Measurements from ENCODE around the gene APOM. TPM values are rescaled to one million over a fixed set of nuclear protein-coding genes. Genes with fewer than 3 reads are reported as not detected.
A peak's percentile ranks its signal among the peaks of the same experiment; 100 is the strongest.

APOM gene
- total and polyA plus RNA-seq, 4 donors, result 0.40 to 9.5 (median 6.2) TPM

DNA sequence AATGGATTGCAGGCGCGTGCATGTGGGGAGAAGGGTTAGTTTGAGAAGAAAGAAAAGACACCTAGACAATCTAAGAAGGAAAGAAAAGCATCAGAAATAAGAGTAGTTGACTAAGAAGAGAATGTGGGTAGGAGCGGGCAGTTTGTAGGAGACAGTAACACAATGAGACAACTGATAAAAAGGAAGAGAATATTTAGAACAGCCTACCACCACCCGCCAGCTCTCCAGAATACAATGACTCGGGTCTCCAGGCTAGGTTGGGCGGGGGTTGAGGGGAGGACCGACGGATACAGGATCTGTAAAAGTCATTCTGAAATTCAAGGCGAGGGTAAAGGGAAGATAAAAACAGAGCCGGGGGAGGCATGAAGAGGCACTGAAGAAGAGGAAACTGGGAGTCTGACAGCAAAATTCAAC lies 46.7 kb downstream of the APOM start:
- peaks cover 22% of the 10 kb centered on the region for H3K4me1 ChIP-seq (ENCODE audit: control insufficient read depth, insufficient read depth, low read length)
- WGBS (ENCODE audit: insufficient coverage), result 0% methylated on average over 4 of the region's 10 CpGs
- DNase-seq (ENCODE audit: low read depth in 4 of 6, low spot score in 6 of 6), result no peak

DNA sequence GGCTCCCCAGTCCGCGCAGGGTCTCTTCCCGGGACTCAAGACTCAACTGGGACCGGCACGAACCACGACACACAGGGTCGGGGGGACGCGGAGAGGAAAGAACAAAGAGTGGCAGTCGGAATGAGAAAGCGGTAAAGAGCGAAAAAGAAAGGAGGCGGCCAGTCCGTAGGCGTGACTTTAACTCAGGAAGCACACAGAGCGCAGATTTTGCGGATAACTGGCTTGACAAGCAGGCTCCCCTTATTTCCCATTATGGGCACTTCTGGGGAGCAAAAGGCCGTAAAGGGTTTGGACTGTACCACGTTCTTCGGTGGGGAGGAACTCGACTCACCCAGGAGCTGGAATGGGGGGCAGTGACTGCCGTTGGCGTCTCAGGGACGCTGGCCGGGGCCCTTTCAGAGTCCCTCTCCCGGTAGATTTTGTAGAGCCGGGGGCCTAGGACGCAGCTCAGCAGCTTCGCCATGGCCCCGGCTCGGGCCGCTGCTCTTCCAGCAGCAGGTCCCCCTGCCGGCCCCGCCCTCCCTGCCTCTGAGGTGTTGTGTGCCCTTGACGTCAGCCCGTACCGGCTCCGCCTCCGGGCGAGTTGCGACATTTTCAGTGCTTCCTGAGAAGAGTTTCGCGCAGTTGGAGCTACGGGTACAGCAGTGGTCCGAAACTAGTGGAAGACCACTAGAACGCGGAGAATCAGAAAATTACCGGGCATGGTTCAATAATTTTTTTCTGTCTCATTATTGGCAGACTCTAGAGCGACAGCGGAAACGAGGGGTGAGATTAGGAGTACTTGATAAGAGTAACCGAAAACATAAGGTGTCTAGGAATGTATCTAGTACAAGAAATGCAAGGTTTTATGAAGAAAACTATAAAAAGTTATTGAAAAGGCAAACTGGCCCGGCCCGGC lies 47.4 kb downstream of the APOM start, which contains the start of gene ABHD16A:
Gene ABHD16A, minus strand, starts transcription at position 506 of the 898 bp plus-strand sequence. Its CDS starts 43 bp downstream, at position 463.
- Histone ChIP-seq H3K4me3 (ENCODE audit: low read depth, low read length) (peak within 1 kb of the TSS; percentile 100), H3K4me1 (ENCODE audit: control insufficient read depth, insufficient read depth, low read length) (peaks cover 22% of the 10 kb centered on the region), H3K9me3 (ENCODE audit: control insufficient read depth, insufficient read depth, low read length) (no peaks in the 10 kb centered on the region), H3K27me3 (ENCODE audit: control insufficient read depth, insufficient read depth, low read length) (no peaks in the 10 kb centered on the region), H3K36me3 (ENCODE audit: control insufficient read depth, insufficient read depth, low read length) (peaks cover 20% of the 10 kb centered on the region), H3K27ac (ENCODE audit: low read depth, low read length) (peak within 1 kb of the TSS; percentile 100)
- whole genome bisulfite sequencing (ENCODE audit: insufficient coverage), result 2% methylated on average over 54 of the region's 54 CpGs
- DNase-seq (ENCODE audit: low read depth in 4 of 6, low spot score in 6 of 6), result peak; percentile 95 to 100 (median 98)

More for the DNA sequence above, 46.7 kb downstream of the APOM start:
- peaks cover 23% of the 10 kb centered on the region for H3K36me3 ChIP-seq (ENCODE audit: control insufficient read depth, insufficient read depth, low read length)
- H3K4me3 ChIP-seq (ENCODE audit: low read depth, low read length), result peak overlapping the region; percentile 100
- H3K27ac ChIP-seq (ENCODE audit: low read depth, low read length), result peak overlapping the region; percentile 100
- H3K9me3 ChIP-seq (ENCODE audit: control insufficient read depth, insufficient read depth, low read length), result no peaks in the 10 kb centered on the region
- H3K27me3 ChIP-seq (ENCODE audit: control insufficient read depth, insufficient read depth, low read length), result no peaks in the 10 kb centered on the region

DNA sequence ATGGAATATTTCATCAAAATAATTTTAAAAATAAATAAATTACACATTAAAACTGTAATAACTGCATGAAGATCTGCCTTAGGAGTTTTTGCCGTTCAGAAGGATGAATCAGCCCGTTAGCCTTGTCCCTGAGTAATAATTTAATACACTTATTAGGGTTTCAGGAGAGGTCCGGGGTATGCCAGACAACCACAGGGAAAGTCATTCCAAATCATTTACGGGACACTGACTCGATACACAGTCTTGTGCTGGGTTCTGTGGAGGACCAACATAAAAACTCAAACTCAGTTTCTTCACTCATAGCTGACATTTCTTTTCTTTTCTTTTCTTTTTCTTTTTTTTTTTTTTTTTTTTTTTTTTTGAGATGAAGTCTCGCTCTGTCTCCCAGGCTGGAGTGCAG lies 50.2 kb downstream of the APOM start:
- no peak for DNase-seq (ENCODE audit: low read depth in 4 of 6, low spot score in 6 of 6)
- H3K36me3 ChIP-seq (ENCODE audit: control insufficient read depth, insufficient read depth, low read length), result peaks cover 3% of the 10 kb centered on the region
- no CpG with 5 or more reads among the region's 6 CpGs for WGBS (ENCODE audit: insufficient coverage)
- no peaks in the 10 kb centered on the region for H3K27me3 ChIP-seq (ENCODE audit: control insufficient read depth, insufficient read depth, low read length)
- peaks cover 19% of the 10 kb centered on the region for H3K4me1 ChIP-seq (ENCODE audit: control insufficient read depth, insufficient read depth, low read length)
- H3K4me3 ChIP-seq (ENCODE audit: low read depth, low read length), result no peak overlapping the region
- no peak overlapping the region for H3K27ac ChIP-seq (ENCODE audit: low read depth, low read length)
- H3K9me3 ChIP-seq (ENCODE audit: control insufficient read depth, insufficient read depth, low read length), result no peaks in the 10 kb centered on the region

DNA sequence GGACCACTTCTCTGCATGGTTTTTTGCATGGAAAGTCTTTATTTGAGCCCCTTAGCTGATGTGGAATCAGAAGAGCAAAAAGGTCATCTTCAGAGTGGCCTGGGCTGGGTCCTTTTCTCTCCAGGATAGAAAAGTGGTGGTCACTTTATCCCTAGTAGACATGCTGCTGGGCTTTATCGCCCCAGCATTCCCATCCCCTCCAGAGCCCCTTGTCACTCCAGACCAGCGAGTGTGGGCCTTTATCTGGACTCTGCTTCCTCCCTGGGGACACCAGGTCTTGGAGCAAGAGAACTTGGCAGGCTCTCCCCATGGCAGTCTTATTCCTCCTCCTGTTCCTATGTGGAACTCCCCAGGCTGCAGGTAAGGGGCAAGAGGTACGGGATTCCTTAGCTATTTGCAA lies 50.9 kb downstream of the APOM start, which contains the start of gene LY6G6F:
Gene LY6G6F, plus strand, starts transcription at position 268 of the 400 bp plus-strand sequence. Its CDS starts 41 bp downstream, at position 309.
- H3K4me3 ChIP-seq (ENCODE audit: low read depth, low read length), result no peak within 1 kb of the TSS
- H3K27ac ChIP-seq (ENCODE audit: low read depth, low read length), result no peak within 1 kb of the TSS
- no peak for DNase-seq (ENCODE audit: low read depth in 4 of 6, low spot score in 6 of 6)
- 88% methylated on average over 2 of the region's 3 CpGs for WGBS (ENCODE audit: insufficient coverage)
- H3K27me3 ChIP-seq (ENCODE audit: control insufficient read depth, insufficient read depth, low read length), result no peaks in the 10 kb centered on the region
- H3K9me3 ChIP-seq (ENCODE audit: control insufficient read depth, insufficient read depth, low read length), result no peaks in the 10 kb centered on the region
- no peaks in the 10 kb centered on the region for H3K36me3 ChIP-seq (ENCODE audit: control insufficient read depth, insufficient read depth, low read length)
- H3K4me1 ChIP-seq (ENCODE audit: control insufficient read depth, insufficient read depth, low read length), result peaks cover 14% of the 10 kb centered on the region

- Histone ChIP-seq H3K27me3 (ENCODE audit: control insufficient read depth, insufficient read depth, low read length) (no peaks in the 10 kb centered on the region), H3K36me3 (ENCODE audit: control insufficient read depth, insufficient read depth, low read length) (no peaks in the 10 kb centered on the region), H3K27ac (ENCODE audit: low read depth, low read length) (no peak overlapping the region), H3K4me3 (ENCODE audit: low read depth, low read length) (no peak overlapping the region), H3K9me3 (ENCODE audit: control insufficient read depth, insufficient read depth, low read length) (no peaks in the 10 kb centered on the region), H3K4me1 (ENCODE audit: control insufficient read depth, insufficient read depth, low read length) (peaks cover 7% of the 10 kb centered on the region)
- WGBS (ENCODE audit: insufficient coverage), result 88% methylated on average over 3 of the region's 10 CpGs
- DNase-seq (ENCODE audit: low read depth in 4 of 6, low spot score in 6 of 6), result no peak
Measured at GRCh38 chr6:31707701-31708100, 52.0 kb downstream of the APOM start.

Small RNA genes within 50 kb of the gene (small RNA-seq; reads per million reads assigned to genes)
- gene MIR4646 (ENCODE audit: low replicate concordance) (not detected), gene MIR6832 (ENCODE audit: low replicate concordance) (not detected), gene RF00019 (ENCODE audit: low replicate concordance) (not detected), gene SNORA38 (ENCODE audit: low replicate concordance) (7.8 reads per million, percentile 95 among the genes with 10 or more reads in this experiment), gene UQCRHP1 (ENCODE audit: low replicate concordance) (not detected)

Other genes with a start within 250 kb of the APOM start
Only the 30 nearest of the 37 such genes appear.
- gene MICB, start 157.7 kb upstream of the APOM start, total RNA-seq, result 1 to 10 TPM; 1.9 to 2.8 TPM
- gene MICB, start 157.7 kb upstream of the APOM start, polyA plus RNA-seq (ENCODE audit: insufficient read length in 2 of 2), result 1 to 10 TPM; 1.4 to 1.5 TPM
- not detected for gene MCCD1, start 126.9 kb upstream of the APOM start, total RNA-seq
- under 1 TPM in 1 of 2 donors, not detected in 1; 0.33 TPM for gene MCCD1, start 126.9 kb upstream of the APOM start, polyA plus RNA-seq (ENCODE audit: insufficient read length in 2 of 2)
- gene DDX39B, start 113.9 kb upstream of the APOM start, total RNA-seq, result 100 to 1,000 TPM; 242 to 404 TPM
- 100 to 1,000 TPM; 428 to 496 TPM for gene DDX39B, start 113.9 kb upstream of the APOM start, polyA plus RNA-seq (ENCODE audit: insufficient read length in 2 of 2)
- gene ATP6V1G2, start 109.3 kb upstream of the APOM start, total RNA-seq, result 10 to 100 TPM; 32.2 to 63.3 TPM
- gene ATP6V1G2, start 109.3 kb upstream of the APOM start, polyA plus RNA-seq (ENCODE audit: insufficient read length in 2 of 2), result 100 to 1,000 TPM; 231 to 258 TPM
- 10 to 100 TPM in 1 of 2 donors, 1 to 10 TPM in 1; 9.8 to 24.4 TPM for gene NFKBIL1, start 108.3 kb upstream of the APOM start, total RNA-seq
- 10 to 100 TPM; 26.8 to 29.4 TPM for gene NFKBIL1, start 108.3 kb upstream of the APOM start, polyA plus RNA-seq (ENCODE audit: insufficient read length in 2 of 2)
- under 1 TPM in 1 of 2 donors, not detected in 1; 0.11 TPM for gene LTA, start 83.6 kb upstream of the APOM start, total RNA-seq
- gene LTA, start 83.6 kb upstream of the APOM start, polyA plus RNA-seq (ENCODE audit: insufficient read length in 2 of 2), result under 1 TPM; 0.22 to 0.27 TPM
- under 1 TPM in 1 of 2 donors, not detected in 1; 0.39 TPM for gene TNF, start 80.3 kb upstream of the APOM start, total RNA-seq
- under 1 TPM in 1 of 2 donors, not detected in 1; 0.40 TPM for gene TNF, start 80.3 kb upstream of the APOM start, polyA plus RNA-seq (ENCODE audit: insufficient read length in 2 of 2)
- gene LTB, start 73.5 kb upstream of the APOM start, total RNA-seq, result 1 to 10 TPM in 1 of 2 donors, under 1 TPM in 1; 0.55 to 1.9 TPM
- gene LTB, start 73.5 kb upstream of the APOM start, polyA plus RNA-seq (ENCODE audit: insufficient read length in 2 of 2), result under 1 TPM; 0.35 to 0.50 TPM
- gene LST1, start 69.6 kb upstream of the APOM start, total RNA-seq, result 10 to 100 TPM; 10.8 to 15.2 TPM
- gene LST1, start 69.6 kb upstream of the APOM start, polyA plus RNA-seq (ENCODE audit: insufficient read length in 2 of 2), result 10 to 100 TPM in 1 of 2 donors, 1 to 10 TPM in 1; 9.0 to 12.6 TPM
- gene NCR3, start 62.9 kb upstream of the APOM start, total RNA-seq, result not detected
- not detected for gene NCR3, start 62.9 kb upstream of the APOM start, polyA plus RNA-seq (ENCODE audit: insufficient read length in 2 of 2)
- gene AIF1, start 40.7 kb upstream of the APOM start, total RNA-seq, result 10 to 100 TPM; 35.5 to 55.0 TPM
- 10 to 100 TPM; 27.8 to 42.5 TPM for gene AIF1, start 40.7 kb upstream of the APOM start, polyA plus RNA-seq (ENCODE audit: insufficient read length in 2 of 2)
- gene PRRC2A, start 35.2 kb upstream of the APOM start, total RNA-seq, result 10 to 100 TPM; 48.7 to 79.6 TPM
- gene PRRC2A, start 35.2 kb upstream of the APOM start, polyA plus RNA-seq (ENCODE audit: insufficient read length in 2 of 2), result 100 to 1,000 TPM; 241 to 250 TPM
- 100 to 1,000 TPM in 1 of 2 donors, 10 to 100 TPM in 1; 88.9 to 184 TPM for gene BAG6, start 3.2 kb upstream of the APOM start, total RNA-seq
- 100 to 1,000 TPM; 249 to 255 TPM for gene BAG6, start 3.2 kb upstream of the APOM start, polyA plus RNA-seq (ENCODE audit: insufficient read length in 2 of 2)
- 10 to 100 TPM; 12.4 to 23.1 TPM for gene C6orf47, start 4.9 kb downstream of the APOM start, total RNA-seq
- 10 to 100 TPM; 16.8 to 17.8 TPM for gene C6orf47, start 4.9 kb downstream of the APOM start, polyA plus RNA-seq (ENCODE audit: insufficient read length in 2 of 2)
- 10 to 100 TPM in 1 of 2 donors, 1 to 10 TPM in 1; 9.1 to 15.3 TPM for gene GPANK1, start 9.1 kb downstream of the APOM start, total RNA-seq
- 10 to 100 TPM; 16.9 to 19.9 TPM for gene GPANK1, start 9.1 kb downstream of the APOM start, polyA plus RNA-seq (ENCODE audit: insufficient read length in 2 of 2)
- 100 to 1,000 TPM in 1 of 2 donors, 10 to 100 TPM in 1; 54.3 to 183 TPM for gene CSNK2B, start 10.2 kb downstream of the APOM start, total RNA-seq
- gene CSNK2B, start 10.2 kb downstream of the APOM start, polyA plus RNA-seq (ENCODE audit: insufficient read length in 2 of 2), result 100 to 1,000 TPM; 213 to 215 TPM
- 1 to 10 TPM; 2.1 to 8.6 TPM for gene LY6G5B, start 14.1 kb downstream of the APOM start, total RNA-seq
- 10 to 100 TPM; 17.6 to 35.6 TPM for gene LY6G5B, start 14.1 kb downstream of the APOM start, polyA plus RNA-seq (ENCODE audit: insufficient read length in 2 of 2)
- 1 to 10 TPM in 1 of 2 donors, under 1 TPM in 1; 0.40 to 3.3 TPM for gene LY6G5C, start 25.2 kb downstream of the APOM start, total RNA-seq
- 10 to 100 TPM in 1 of 2 donors, 1 to 10 TPM in 1; 8.5 to 13.1 TPM for gene LY6G5C, start 25.2 kb downstream of the APOM start, polyA plus RNA-seq (ENCODE audit: insufficient read length in 2 of 2)
- 10 to 100 TPM; 51.8 to 83.6 TPM for gene ABHD16A, start 47.4 kb downstream of the APOM start, total RNA-seq
- 10 to 100 TPM; 72.0 to 85.8 TPM for gene ABHD16A, start 47.4 kb downstream of the APOM start, polyA plus RNA-seq (ENCODE audit: insufficient read length in 2 of 2)
- gene LY6G6F, start 51.0 kb downstream of the APOM start, total RNA-seq, result under 1 TPM in 1 of 2 donors, not detected in 1; 0.30 TPM
- gene LY6G6F, start 51.0 kb downstream of the APOM start, polyA plus RNA-seq (ENCODE audit: insufficient read length in 2 of 2), result under 1 TPM in 1 of 2 donors, not detected in 1; 0.27 TPM
- 1 to 10 TPM; 1.1 to 6.6 TPM for gene LY6G6D, start 59.5 kb downstream of the APOM start, total RNA-seq
- gene LY6G6D, start 59.5 kb downstream of the APOM start, polyA plus RNA-seq (ENCODE audit: insufficient read length in 2 of 2), result 1 to 10 TPM in 1 of 2 donors, under 1 TPM in 1; 0.51 to 2.3 TPM
- gene LY6G6C, start 65.9 kb downstream of the APOM start, total RNA-seq, result under 1 TPM in 1 of 2 donors, not detected in 1; 0.17 TPM
- gene LY6G6C, start 65.9 kb downstream of the APOM start, polyA plus RNA-seq (ENCODE audit: insufficient read length in 2 of 2), result 1 to 10 TPM in 1 of 2 donors, under 1 TPM in 1; 0.71 to 1.2 TPM
- gene MPIG6B, start 67.5 kb downstream of the APOM start, total RNA-seq, result under 1 TPM in 1 of 2 donors, not detected in 1; 0.17 TPM
- 1 to 10 TPM in 1 of 2 donors, under 1 TPM in 1; 0.81 to 1.3 TPM for gene MPIG6B, start 67.5 kb downstream of the APOM start, polyA plus RNA-seq (ENCODE audit: insufficient read length in 2 of 2)
- gene DDAH2, start 73.4 kb downstream of the APOM start, total RNA-seq, result 100 to 1,000 TPM in 1 of 2 donors, 10 to 100 TPM in 1; 62.9 to 207 TPM
- gene DDAH2, start 73.4 kb downstream of the APOM start, polyA plus RNA-seq (ENCODE audit: insufficient read length in 2 of 2), result 100 to 1,000 TPM; 159 to 178 TPM
- gene CLIC1, start 80.6 kb downstream of the APOM start, total RNA-seq, result 100 to 1,000 TPM in 1 of 2 donors, 10 to 100 TPM in 1; 96.3 to 322 TPM
- 10 to 100 TPM; 73.5 to 87.1 TPM for gene CLIC1, start 80.6 kb downstream of the APOM start, polyA plus RNA-seq (ENCODE audit: insufficient read length in 2 of 2)
- gene MSH5, start 84.1 kb downstream of the APOM start, total RNA-seq, result 10 to 100 TPM in 1 of 2 donors, 1 to 10 TPM in 1; 6.2 to 20.2 TPM
- 10 to 100 TPM; 18.9 to 38.8 TPM for gene MSH5, start 84.1 kb downstream of the APOM start, polyA plus RNA-seq (ENCODE audit: insufficient read length in 2 of 2)
- 1 to 10 TPM; 3.4 to 9.5 TPM for gene SAPCD1, start 106.8 kb downstream of the APOM start, total RNA-seq
- 10 to 100 TPM; 10.5 to 11.1 TPM for gene SAPCD1, start 106.8 kb downstream of the APOM start, polyA plus RNA-seq (ENCODE audit: insufficient read length in 2 of 2)
- 1 to 10 TPM; 1.8 to 2.9 TPM for gene VWA7, start 121.4 kb downstream of the APOM start, total RNA-seq
- gene VWA7, start 121.4 kb downstream of the APOM start, polyA plus RNA-seq (ENCODE audit: insufficient read length in 2 of 2), result 1 to 10 TPM; 4.0 to 4.3 TPM
- 10 to 100 TPM; 25.3 to 35.5 TPM for gene VARS1, start 139.9 kb downstream of the APOM start, total RNA-seq
- gene VARS1, start 139.9 kb downstream of the APOM start, polyA plus RNA-seq (ENCODE audit: insufficient read length in 2 of 2), result 10 to 100 TPM; 66.1 to 70.6 TPM
- gene LSM2, start 151.1 kb downstream of the APOM start, total RNA-seq, result 10 to 100 TPM; 18.0 to 45.7 TPM
- gene LSM2, start 151.1 kb downstream of the APOM start, polyA plus RNA-seq (ENCODE audit: insufficient read length in 2 of 2), result 10 to 100 TPM; 54.4 to 63.3 TPM

Measured in spinal cord (tissue), 10 donors.